ENCODE measurements around the gene BCOR.

Gene BCOR

GRCh38 chrX:40104630-40104984, 6.8 kb upstream of the BCOR start:
- H3K36me3 ChIP-seq (ENCODE audit: control insufficient read depth in 2 of 2, insufficient read depth in 2 of 2, low read length in 2 of 2) = no peaks in the 10 kb centered on the region
- H3K9ac ChIP-seq (ENCODE audit: low read length in 2 of 2) = peak overlapping the region; percentile 21 to 71
- H3K27me3 ChIP-seq (ENCODE audit: control insufficient read depth in 1 of 2, insufficient read depth in 2 of 2, low read length in 2 of 2) = peaks cover 0 to 20% of the 10 kb centered on the region in 2 donors
- peak overlapping the region in 1 of 2 donors; percentile 72 for H3K4me3 ChIP-seq (ENCODE audit: low read length in 2 of 2)
- peaks cover 49% of the 10 kb centered on the region for H3K4me1 ChIP-seq (ENCODE audit: control insufficient read depth, insufficient read depth, low read length)
- H3K9me3 ChIP-seq (ENCODE audit: control insufficient read depth in 2 of 2, low read length in 2 of 2) = no peaks in the 10 kb centered on the region
- H3K27ac ChIP-seq (ENCODE audit: low read length) = peak overlapping the region; percentile 76

- Histone ChIP-seq H3K27me3 (ENCODE audit: control insufficient read depth in 1 of 2, insufficient read depth in 2 of 2, low read length in 2 of 2) (peaks cover 0 to 20% of the 10 kb centered on the region in 2 donors), H3K4me1 (ENCODE audit: control insufficient read depth, insufficient read depth, low read length) (peaks cover 47% of the 10 kb centered on the region), H3K4me3 (ENCODE audit: low read length in 2 of 2) (no peak overlapping the region), H3K9me3 (ENCODE audit: control insufficient read depth in 2 of 2, low read length in 2 of 2) (no peaks in the 10 kb centered on the region), H3K36me3 (ENCODE audit: control insufficient read depth in 2 of 2, insufficient read depth in 2 of 2, low read length in 2 of 2) (no peaks in the 10 kb centered on the region), H3K27ac (ENCODE audit: low read length) (peak overlapping the region; percentile 76), H3K9ac (ENCODE audit: low read length in 2 of 2) (no peak overlapping the region)
Observed at GRCh38 chrX:40103565-40104323, 6.0 kb upstream of the BCOR start.

GRCh38 chrX:40102393-40103381, 4.9 kb upstream of the BCOR start:
- Histone ChIP-seq H3K4me1 (ENCODE audit: control insufficient read depth, insufficient read depth, low read length) (peaks cover 39% of the 10 kb centered on the region), H3K36me3 (ENCODE audit: control insufficient read depth in 2 of 2, insufficient read depth in 2 of 2, low read length in 2 of 2) (no peaks in the 10 kb centered on the region), H3K9me3 (ENCODE audit: control insufficient read depth in 2 of 2, low read length in 2 of 2) (no peaks in the 10 kb centered on the region), H3K4me3 (ENCODE audit: low read length in 2 of 2) (no peak overlapping the region), H3K9ac (ENCODE audit: low read length in 2 of 2) (no peak overlapping the region), H3K27ac (ENCODE audit: low read length) (peak overlapping the region; percentile 24), H3K27me3 (ENCODE audit: control insufficient read depth in 1 of 2, insufficient read depth in 2 of 2, low read length in 2 of 2) (peaks cover 0 to 17% of the 10 kb centered on the region in 2 donors)

GRCh38 chrX:40101430-40101802, 3.7 kb upstream of the BCOR start:
- Histone ChIP-seq H3K9me3 (ENCODE audit: control insufficient read depth in 2 of 2, low read length in 2 of 2) (no peaks in the 10 kb centered on the region), H3K27me3 (ENCODE audit: control insufficient read depth in 1 of 2, insufficient read depth in 2 of 2, low read length in 2 of 2) (peaks cover 0 to 13% of the 10 kb centered on the region in 2 donors), H3K36me3 (ENCODE audit: control insufficient read depth in 2 of 2, insufficient read depth in 2 of 2, low read length in 2 of 2) (no peaks in the 10 kb centered on the region), H3K4me1 (ENCODE audit: control insufficient read depth, insufficient read depth, low read length) (peaks cover 30% of the 10 kb centered on the region), H3K4me3 (ENCODE audit: low read length in 2 of 2) (no peak overlapping the region), H3K9ac (ENCODE audit: low read length in 2 of 2) (no peak overlapping the region), H3K27ac (ENCODE audit: low read length) (no peak overlapping the region)

- H3K27ac ChIP-seq (ENCODE audit: low read length) = peak overlapping the region; percentile 67
Observed at GRCh38 chrX:40100537-40101429, 3.0 kb upstream of the BCOR start.

GRCh38 chrX:40100141-40100536, 2.4 kb upstream of the BCOR start:
- Histone ChIP-seq H3K4me3 (ENCODE audit: low read length in 2 of 2) (peak overlapping the region in 1 of 2 donors; percentile 3), H3K27me3 (ENCODE audit: control insufficient read depth in 1 of 2, insufficient read depth in 2 of 2, low read length in 2 of 2) (peaks cover 0 to 17% of the 10 kb centered on the region in 2 donors), H3K27ac (ENCODE audit: low read length) (peak overlapping the region; percentile 67), H3K9me3 (ENCODE audit: control insufficient read depth in 2 of 2, low read length in 2 of 2) (no peaks in the 10 kb centered on the region), H3K36me3 (ENCODE audit: control insufficient read depth in 2 of 2, insufficient read depth in 2 of 2, low read length in 2 of 2) (no peaks in the 10 kb centered on the region), H3K9ac (ENCODE audit: low read length in 2 of 2) (no peak overlapping the region), H3K4me1 (ENCODE audit: control insufficient read depth, insufficient read depth, low read length) (peaks cover 30% of the 10 kb centered on the region)

More at GRCh38 chrX:40100537-40101429, 3.0 kb upstream of the BCOR start:
- no peaks in the 10 kb centered on the region for H3K36me3 ChIP-seq (ENCODE audit: control insufficient read depth in 2 of 2, insufficient read depth in 2 of 2, low read length in 2 of 2)
- no peaks in the 10 kb centered on the region for H3K9me3 ChIP-seq (ENCODE audit: control insufficient read depth in 2 of 2, low read length in 2 of 2)
- peaks cover 31% of the 10 kb centered on the region for H3K4me1 ChIP-seq (ENCODE audit: control insufficient read depth, insufficient read depth, low read length)
- peaks cover 0 to 13% of the 10 kb centered on the region in 2 donors for H3K27me3 ChIP-seq (ENCODE audit: control insufficient read depth in 1 of 2, insufficient read depth in 2 of 2, low read length in 2 of 2)
- peak overlapping the region in 1 of 2 donors; percentile 9 for H3K9ac ChIP-seq (ENCODE audit: low read length in 2 of 2)
- no peak overlapping the region for H3K4me3 ChIP-seq (ENCODE audit: low read length in 2 of 2)

- Histone ChIP-seq H3K27me3 (ENCODE audit: control insufficient read depth in 1 of 2, insufficient read depth in 2 of 2, low read length in 2 of 2) (peaks cover 0 to 19% of the 10 kb centered on the region in 2 donors), H3K4me1 (ENCODE audit: control insufficient read depth, insufficient read depth, low read length) (peaks cover 29% of the 10 kb centered on the region), H3K36me3 (ENCODE audit: control insufficient read depth in 2 of 2, insufficient read depth in 2 of 2, low read length in 2 of 2) (no peaks in the 10 kb centered on the region), H3K27ac (ENCODE audit: low read length) (peak overlapping the region; percentile 80), H3K9ac (ENCODE audit: low read length in 2 of 2) (peak overlapping the region; percentile 51 to 62), H3K4me3 (ENCODE audit: low read length in 2 of 2) (peak overlapping the region; percentile 46 to 77), H3K9me3 (ENCODE audit: control insufficient read depth in 2 of 2, low read length in 2 of 2) (no peaks in the 10 kb centered on the region)
Observed at GRCh38 chrX:40099055-40099958, 1.5 kb upstream of the BCOR start.

GRCh38 chrX:40098264-40099054, 701 bp upstream of the BCOR start:
- Histone ChIP-seq H3K9ac (ENCODE audit: low read length in 2 of 2) (peak overlapping the region; percentile 51 to 62), H3K36me3 (ENCODE audit: control insufficient read depth in 2 of 2, insufficient read depth in 2 of 2, low read length in 2 of 2) (no peaks in the 10 kb centered on the region), H3K27ac (ENCODE audit: low read length) (peak overlapping the region; percentile 80), H3K9me3 (ENCODE audit: control insufficient read depth in 2 of 2, low read length in 2 of 2) (no peaks in the 10 kb centered on the region), H3K27me3 (ENCODE audit: control insufficient read depth in 1 of 2, insufficient read depth in 2 of 2, low read length in 2 of 2) (peaks cover 0 to 17% of the 10 kb centered on the region in 2 donors), H3K4me1 (ENCODE audit: control insufficient read depth, insufficient read depth, low read length) (peaks cover 38% of the 10 kb centered on the region), H3K4me3 (ENCODE audit: low read length in 2 of 2) (peak overlapping the region; percentile 46 to 77)

- Histone ChIP-seq H3K4me1 (ENCODE audit: control insufficient read depth, insufficient read depth, low read length) (peaks cover 38% of the 10 kb centered on the region), H3K4me3 (ENCODE audit: low read length in 2 of 2) (peak overlapping the region in 1 of 2 donors; percentile 77), H3K9me3 (ENCODE audit: control insufficient read depth in 2 of 2, low read length in 2 of 2) (no peaks in the 10 kb centered on the region), H3K27me3 (ENCODE audit: control insufficient read depth in 1 of 2, insufficient read depth in 2 of 2, low read length in 2 of 2) (peaks cover 0 to 20% of the 10 kb centered on the region in 2 donors), H3K9ac (ENCODE audit: low read length in 2 of 2) (no peak overlapping the region), H3K27ac (ENCODE audit: low read length) (no peak overlapping the region), H3K36me3 (ENCODE audit: control insufficient read depth in 2 of 2, insufficient read depth in 2 of 2, low read length in 2 of 2) (no peaks in the 10 kb centered on the region)
Observed at GRCh38 chrX:40097141-40097503, 636 bp downstream of the BCOR start.
